Measurements from ENCODE around the gene SHISAL1.

DNA sequence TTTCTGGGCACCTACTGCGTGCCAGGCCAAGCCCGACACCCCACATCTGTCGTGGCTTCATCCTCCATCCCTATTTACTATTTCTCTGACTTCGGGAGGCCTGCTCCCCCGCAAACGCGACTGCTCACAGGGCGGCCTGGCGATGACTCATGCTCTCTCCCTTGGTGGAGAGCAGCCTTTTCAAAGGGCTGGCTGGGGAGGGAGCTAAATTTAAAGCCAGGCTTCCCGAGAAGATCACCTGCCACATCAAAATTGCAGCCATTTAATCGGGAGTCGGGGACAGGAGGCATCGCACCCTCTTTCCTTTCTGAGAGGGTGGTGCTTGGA, 24.9 kb upstream of the SHISAL1 start:
- no peak for TF ChIP-seq POLR2AphosphoS5 (IDR thresholded peaks at IDR 0.05; ENCODE audit: low read depth, low read length)
- no peak for TF ChIP-seq TAF1 (IDR thresholded peaks at IDR 0.05; ENCODE audit: borderline replicate concordance, low read depth, low read length)
